Calu3 (cell line): ENCODE measurements around the gene RAB23. TPM values are rescaled to one million over a fixed set of nuclear protein-coding genes. Genes with fewer than 3 reads are reported as not detected.

ENCODE experiments used
- BruUV-seq: library from RNA; stranded (reverse); fragments of 400-500 nt; replicated peaks from 2 replicates; lab custom pipeline; 2021; lab: Mats Ljungman, UMichigan
- CTCF ChIA-PET: fragments of 300-600 bp; sonication (Branson Sonifier 250); formaldehyde crosslinking; loops from one replicate; lab custom pipeline; 2022; ENCODE audit warnings: antibody characterized with exemption; lab: Charles Lee
- DNase-seq: peaks from one replicate; pipeline ENCODE4 v3.0.0; 2022
- H3K27ac Mint-ChIP-seq: one replicate; pipeline ENCODE4 v1.8.0; 2022; ENCODE audit warnings: mixed read lengths; ENCODE audit not compliant: unreplicated experiment
- H3K27me3 Mint-ChIP-seq: one replicate; pipeline ENCODE4 v1.8.0; 2022; ENCODE audit warnings: mixed read lengths; ENCODE audit not compliant: unreplicated experiment
- H3K36me3 Mint-ChIP-seq: one replicate; pipeline ENCODE4 v1.8.0; 2022; ENCODE audit warnings: mild to moderate bottlenecking, moderate library complexity, mixed read lengths; ENCODE audit not compliant: insufficient read depth, unreplicated experiment
- H3K4me1 Mint-ChIP-seq: one replicate; pipeline ENCODE4 v1.8.0; 2022; ENCODE audit warnings: mild to moderate bottlenecking, low read depth, mixed read lengths; ENCODE audit not compliant: unreplicated experiment
- H3K4me3 Mint-ChIP-seq: one replicate; pipeline ENCODE4 v1.8.0; 2022; ENCODE audit warnings: mild to moderate bottlenecking, low read depth, moderate library complexity, mixed read lengths; ENCODE audit not compliant: unreplicated experiment
- H3K9me3 Mint-ChIP-seq: one replicate; pipeline ENCODE4 v1.8.0; 2022; ENCODE audit warnings: low read depth, mixed read lengths; ENCODE audit not compliant: unreplicated experiment
- intact Hi-C: fragments of 100-400 bp; cut with micrococcal nuclease; formaldehyde crosslinking; loops from one replicate; pipeline ENCODE4 v1.10.0; 2022; ENCODE audit not compliant: unreplicated experiment
- total RNA-seq: library from RNA; stranded (reverse); gene quantifications from 2 replicates; pipeline ENCODE4 v1.2.3, GENCODE V29; 2022
- TF ChIP-seq, protein P1 (sequence below): fragments of 200-600 bp; IDR thresholded peaks from one replicate; pipeline ENCODE4 v1.8.0; 2022; ENCODE audit warnings: antibody characterized with exemption; ENCODE audit not compliant: unreplicated experiment

RAB23 gene
- total RNA-seq, 1 experiment from 2014 or later, result 10.9 TPM

DNA sequence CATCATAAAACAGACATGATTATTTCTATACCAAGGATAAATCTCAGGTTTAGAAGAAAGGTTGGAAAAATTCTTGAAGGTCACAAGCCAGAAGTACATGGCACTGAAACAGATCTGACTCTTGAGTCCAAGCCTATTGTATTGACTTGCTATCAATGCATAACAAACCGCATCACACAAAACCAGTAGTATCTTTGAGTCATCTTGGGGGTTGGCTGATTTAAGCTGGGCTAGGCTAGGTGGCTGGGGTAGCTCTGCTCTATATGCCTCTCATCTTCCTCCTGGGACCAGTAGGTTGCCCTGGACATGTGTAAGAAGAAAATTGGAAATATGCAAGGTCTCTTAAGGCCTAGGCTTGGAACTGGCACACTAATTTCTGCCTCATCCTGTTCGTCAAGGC lies 37.0 kb upstream of the RAB23 start:
- no peak overlapping the region for H3K4me3 Mint-ChIP-seq
- peaks cover 6% of the 10 kb centered on the region for H3K4me1 Mint-ChIP-seq
- BruUV-seq, result no TSS peak
- TF ChIP-seq, protein P1, sequence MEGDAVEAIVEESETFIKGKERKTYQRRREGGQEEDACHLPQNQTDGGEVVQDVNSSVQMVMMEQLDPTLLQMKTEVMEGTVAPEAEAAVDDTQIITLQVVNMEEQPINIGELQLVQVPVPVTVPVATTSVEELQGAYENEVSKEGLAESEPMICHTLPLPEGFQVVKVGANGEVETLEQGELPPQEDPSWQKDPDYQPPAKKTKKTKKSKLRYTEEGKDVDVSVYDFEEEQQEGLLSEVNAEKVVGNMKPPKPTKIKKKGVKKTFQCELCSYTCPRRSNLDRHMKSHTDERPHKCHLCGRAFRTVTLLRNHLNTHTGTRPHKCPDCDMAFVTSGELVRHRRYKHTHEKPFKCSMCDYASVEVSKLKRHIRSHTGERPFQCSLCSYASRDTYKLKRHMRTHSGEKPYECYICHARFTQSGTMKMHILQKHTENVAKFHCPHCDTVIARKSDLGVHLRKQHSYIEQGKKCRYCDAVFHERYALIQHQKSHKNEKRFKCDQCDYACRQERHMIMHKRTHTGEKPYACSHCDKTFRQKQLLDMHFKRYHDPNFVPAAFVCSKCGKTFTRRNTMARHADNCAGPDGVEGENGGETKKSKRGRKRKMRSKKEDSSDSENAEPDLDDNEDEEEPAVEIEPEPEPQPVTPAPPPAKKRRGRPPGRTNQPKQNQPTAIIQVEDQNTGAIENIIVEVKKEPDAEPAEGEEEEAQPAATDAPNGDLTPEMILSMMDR, result no peak
- no peaks in the 10 kb centered on the region for H3K9me3 Mint-ChIP-seq
- intact Hi-C loops, result no loop called here
- DNase-seq, result no peak
- H3K27me3 Mint-ChIP-seq, result no peaks in the 10 kb centered on the region
- H3K36me3 Mint-ChIP-seq, result no peaks in the 10 kb centered on the region
- CTCF ChIA-PET, result no interaction called here
- H3K27ac Mint-ChIP-seq, result no peak overlapping the region

- no peaks in the 10 kb centered on the region for H3K9me3 Mint-ChIP-seq
- H3K4me3 Mint-ChIP-seq, result no peak overlapping the region
- H3K27ac Mint-ChIP-seq, result no peak overlapping the region
- no peaks in the 10 kb centered on the region for H3K36me3 Mint-ChIP-seq
- intact Hi-C loops, result no loop called here
- peaks cover 9% of the 10 kb centered on the region for H3K4me1 Mint-ChIP-seq
- H3K27me3 Mint-ChIP-seq, result no peaks in the 10 kb centered on the region
- no TSS peak for BruUV-seq
- CTCF ChIA-PET, result interaction anchor here (0.8 kb wide), 1 partner anchor 9 kb away, joined by 3 read pairs; no protein-coding TSS in a partner anchor
- TF ChIP-seq, protein P1, result no peak
- no peak for DNase-seq
Measured at GRCh38 chr6:57257911-57258541, 35.9 kb upstream of the RAB23 start.

DNA sequence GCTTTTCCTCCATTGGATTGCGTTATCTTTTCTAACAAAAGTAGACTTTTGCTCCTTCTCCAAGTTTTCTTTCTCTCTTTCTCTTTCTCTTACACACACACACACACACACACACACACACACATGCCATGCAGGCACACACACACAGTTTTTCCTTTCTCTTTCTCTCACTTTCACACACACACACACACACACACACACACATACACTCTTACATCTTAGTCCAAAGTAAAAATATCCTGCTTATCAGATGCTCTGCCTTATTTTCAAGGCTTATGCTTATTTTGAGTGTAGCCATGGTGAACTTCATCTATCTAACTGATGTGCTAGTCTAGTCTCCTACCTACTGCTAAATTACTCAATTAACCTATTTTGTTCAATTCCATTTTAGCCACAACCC lies 34.4 kb upstream of the RAB23 start:
- Mint-ChIP-seq H3K9me3 (no peaks in the 10 kb centered on the region), H3K4me1 (peaks cover 9% of the 10 kb centered on the region), H3K27ac (no peak overlapping the region), H3K36me3 (no peaks in the 10 kb centered on the region), H3K27me3 (no peaks in the 10 kb centered on the region), H3K4me3 (no peak overlapping the region)
- BruUV-seq, result no TSS peak
- no peak for DNase-seq
- intact Hi-C loops, result no loop called here
- TF ChIP-seq, protein P1, result no peak
- CTCF ChIA-PET, result no interaction called here

- CTCF ChIA-PET, result no interaction called here
Measured at GRCh38 chr6:57255451-57256169, 33.5 kb upstream of the RAB23 start.

More at GRCh38 chr6:57255451-57256169, 33.5 kb upstream of the RAB23 start:
- Mint-ChIP-seq H3K9me3 (no peaks in the 10 kb centered on the region), H3K27ac (no peak overlapping the region), H3K4me3 (no peak overlapping the region), H3K4me1 (peaks cover 9% of the 10 kb centered on the region), H3K27me3 (no peaks in the 10 kb centered on the region), H3K36me3 (no peaks in the 10 kb centered on the region)
- TF ChIP-seq, protein P1, result no peak
- no peak for DNase-seq
- intact Hi-C loops, result no loop called here
- no TSS peak for BruUV-seq
